GM23248 (cell line): ENCODE data around the gene NSUN2. TPM values are rescaled to one million over a fixed set of nuclear protein-coding genes. Genes with fewer than 3 reads are reported as not detected.

Experiments
- DNase-seq: peaks from one replicate; pipeline ENCODE4 v3.0.0-alpha.2; 2015
- H2AFZ ChIP-seq: fragments of 200-600 bp; sonication (generic); 2 replicates; pipeline ENCODE4 v1.6.1; 2016; ENCODE audit warnings: antibody characterized with exemption
- H3F3A ChIP-seq: fragments of 200-600 bp; sonication (generic); 2 replicates; pipeline ENCODE4 v1.6.1; 2016; ENCODE audit warnings: mild to moderate bottlenecking, antibody characterized with exemption, mixed run types; ENCODE audit not compliant: insufficient read depth
- H3K27ac ChIP-seq: fragments of 200-600 bp; sonication (generic); 2 replicates; pipeline ENCODE4 v1.5.1; 2016; ENCODE audit warnings: mild to moderate bottlenecking
- H3K27me3 ChIP-seq: fragments of 200-600 bp; sonication (generic); replicated peaks from 2 replicates; pipeline ENCODE4 v1.6.1; 2016; ENCODE audit warnings: mild to moderate bottlenecking; ENCODE audit not compliant: insufficient read depth
- H3K36me3 ChIP-seq: fragments of 200-600 bp; sonication (generic); 2 replicates; pipeline ENCODE4 v1.6.1; 2016; ENCODE audit warnings: low read depth, mild to moderate bottlenecking
- H3K4me1 ChIP-seq: fragments of 200-600 bp; sonication (generic); 2 replicates; pipeline ENCODE4 v1.6.1; 2016; ENCODE audit warnings: mild to moderate bottlenecking; ENCODE audit not compliant: insufficient read depth
- H3K4me2 ChIP-seq: fragments of 200-600 bp; sonication (generic); one replicate; pipeline ENCODE4 v1.6.1; 2016; ENCODE audit warnings: mild to moderate bottlenecking; ENCODE audit not compliant: unreplicated experiment
- H3K4me3 ChIP-seq: fragments of 200-600 bp; sonication (generic); 2 replicates; pipeline ENCODE4 v1.5.1; 2016; ENCODE audit warnings: mild to moderate bottlenecking
- H3K79me2 ChIP-seq: fragments of 200-600 bp; sonication (generic); 2 replicates; pipeline ENCODE4 v1.6.1; 2016; ENCODE audit warnings: mild to moderate bottlenecking; ENCODE audit not compliant: insufficient read depth
- H3K9ac ChIP-seq: fragments of 200-600 bp; sonication (generic); 2 replicates; pipeline ENCODE4 v1.6.1; 2016; ENCODE audit warnings: mild to moderate bottlenecking
- H3K9me2 ChIP-seq: fragments of 200-600 bp; sonication (generic); 2 replicates; pipeline ENCODE4 v1.6.1; 2016; ENCODE audit warnings: mixed run types, mild to moderate bottlenecking, moderate library complexity; ENCODE audit not compliant: insufficient read depth
- H3K9me3 ChIP-seq: fragments of 200-600 bp; sonication (generic); one replicate; pipeline ENCODE4 v1.6.1; 2017; ENCODE audit warnings: low read depth
- H4K20me1 ChIP-seq: fragments of 200-600 bp; sonication (generic); 2 replicates; pipeline ENCODE4 v1.6.0; 2016; ENCODE audit not compliant: insufficient read depth
- EZH2 ChIP-seq: fragments of 200-600 bp; sonication (generic); IDR thresholded peaks from 2 replicates; pipeline ENCODE4 v1.6.1; 2018; ENCODE audit warnings: antibody characterized with exemption, mild to moderate bottlenecking; ENCODE audit not compliant: insufficient read depth, poor library complexity, severe bottlenecking
- EZH2phosphoT487 ChIP-seq: fragments of 200-600 bp; sonication (generic); IDR thresholded peaks from 2 replicates; pipeline ENCODE4 v1.6.1; 2018; ENCODE audit warnings: antibody characterized with exemption, moderate library complexity, mild to moderate bottlenecking, low read depth; ENCODE audit not compliant: insufficient read depth
- WGBS, 2 experiments: methylation state at CpG; one replicate each; pipeline ENCODE4 v1.1.6; 2015 to 2017; ENCODE audit warnings: low lambda C conversion rate in 2 of 2, low coverage in 1 of 2; ENCODE audit errors: missing lambda C conversion rate in 2 of 2; 5-methylcytosine and 5-hydroxymethylcytosine counted together
- in situ Hi-C: fragments of 300-500 bp; cut with MboI; formaldehyde crosslinking; loops from 2 replicates; pipeline ENCODE4 v1.15.0; 2020
- polyA plus RNA-seq: library from polyadenylated mRNA; unstranded; fragments of >200 nt; fragmentation: Nextera tagmentation; extraction: Ambion mirVana; gene quantifications from 2 replicates; pipeline ENCODE4 v1.2.1, GENCODE V29; 2016
- total RNA-seq: library from RNA; depleted of rRNA; stranded (reverse); fragments of >200 nt; shearing (Covaris generic); gene quantifications from 2 replicates; pipeline ENCODE4 v1.2.3, GENCODE V29; 2014

The NSUN2 gene
- total and polyA plus RNA-seq, 2 experiments from 2014 or later: 48.2 to 51.0 TPM

GRCh38 chr5:6553972-6554371 lies 78.9 kb downstream of the NSUN2 start:
- Histone ChIP-seq H3K9me3 (no peaks in the 10 kb centered on the region), H3K4me3 (no peak overlapping the region), H3K79me2 (no peaks in the 10 kb centered on the region), H4K20me1 (no peaks in the 10 kb centered on the region), H3K4me2 (no peak overlapping the region), H2AFZ (no peak overlapping the region), H3K9ac (no peak overlapping the region), H3K27ac (no peak overlapping the region), H3K36me3 (no peaks in the 10 kb centered on the region), H3K9me2 (no peaks in the 10 kb centered on the region), H3F3A (peaks cover 4% of the 10 kb centered on the region; the same call in 1 of the 2 replicates), H3K27me3 (no peaks in the 10 kb centered on the region), H3K4me1 (0 out of 2 replicates have a peak, but pooled peaks cover 4% of the 10 kb centered on the region)
- 38 to 39% methylated on average over 9 to 11 of the region's 11 CpGs for WGBS, 2 experiments
- DNase-seq: no peak
- in situ Hi-C loops: no loop called here
- TF ChIP-seq EZH2 (no peak), EZH2phosphoT487 (no peak)

GRCh38 chr5:6552612-6553011 lies 80.2 kb downstream of the NSUN2 start:
- Histone ChIP-seq H3K4me3 (no peak overlapping the region), H3F3A (peaks cover 4% of the 10 kb centered on the region; the same call in 1 of the 2 replicates), H3K27me3 (no peaks in the 10 kb centered on the region), H3K4me1 (0 out of 2 replicates have a peak, but pooled peaks cover 4% of the 10 kb centered on the region), H2AFZ (no peak overlapping the region), H3K9me2 (no peaks in the 10 kb centered on the region), H3K9ac (no peak overlapping the region), H3K27ac (no peak overlapping the region), H4K20me1 (no peaks in the 10 kb centered on the region), H3K9me3 (no peaks in the 10 kb centered on the region), H3K79me2 (no peaks in the 10 kb centered on the region), H3K4me2 (no peak overlapping the region), H3K36me3 (no peaks in the 10 kb centered on the region)
- 37 to 53% methylated on average over 7 of the region's 7 CpGs for WGBS, 2 experiments
- in situ Hi-C loops: no loop called here
- no peak for TF ChIP-seq EZH2phosphoT487
- no peak for TF ChIP-seq EZH2
- DNase-seq: no peak

- H3K27ac ChIP-seq: no peak overlapping the region
- no peaks in the 10 kb centered on the region for H3K79me2 ChIP-seq
- H4K20me1 ChIP-seq: no peaks in the 10 kb centered on the region
- H3K9me2 ChIP-seq: no peaks in the 10 kb centered on the region
- H3K9ac ChIP-seq: no peak overlapping the region
- 73 to 75% methylated on average over 6 of the region's 6 CpGs for WGBS, 2 experiments
- no peak overlapping the region for H3K4me3 ChIP-seq
- H2AFZ ChIP-seq: no peak overlapping the region
- in situ Hi-C loops: no loop called here
- TF ChIP-seq EZH2phosphoT487: no peak
- TF ChIP-seq EZH2: no peak
- H3K36me3 ChIP-seq: no peaks in the 10 kb centered on the region
- H3F3A ChIP-seq: peaks cover 4% of the 10 kb centered on the region; the same call in 1 of the 2 replicates
- H3K4me1 ChIP-seq: 0 out of 2 replicates have a peak, but pooled peaks cover 4% of the 10 kb centered on the region
- no peak overlapping the region for H3K4me2 ChIP-seq
- H3K27me3 ChIP-seq: no peaks in the 10 kb centered on the region
- no peaks in the 10 kb centered on the region for H3K9me3 ChIP-seq
- no peak for DNase-seq
These were observed 80.9 kb downstream of the NSUN2 start for GRCh38 chr5:6551955-6552313.

- Histone ChIP-seq H3F3A (peaks cover 4% of the 10 kb centered on the region; the same call in 1 of the 2 replicates), H3K9me3 (no peaks in the 10 kb centered on the region), H3K9ac (no peak overlapping the region), H3K27ac (no peak overlapping the region), H4K20me1 (no peaks in the 10 kb centered on the region), H3K27me3 (no peaks in the 10 kb centered on the region), H3K4me1 (0 out of 2 replicates have a peak, but pooled peaks cover 4% of the 10 kb centered on the region), H3K9me2 (no peaks in the 10 kb centered on the region), H3K4me3 (no peak overlapping the region), H3K4me2 (no peak overlapping the region), H3K79me2 (no peaks in the 10 kb centered on the region), H3K36me3 (no peaks in the 10 kb centered on the region), H2AFZ (no peak overlapping the region)
- in situ Hi-C loops: no loop called here
- TF ChIP-seq EZH2phosphoT487 (no peak), EZH2 (no peak)
- peak; percentile 17 for DNase-seq
- 54 to 55% methylated on average over 15 to 17 of the region's 17 CpGs for WGBS, 2 experiments
These were observed 81.4 kb downstream of the NSUN2 start for GRCh38 chr5:6551287-6551954.
